GM12878 (cell line): ENCODE measurements around the gene GNA15. TPM values are rescaled to one million over a fixed set of nuclear protein-coding genes. Genes with fewer than 3 reads are reported as not detected.

Source experiments
- ATAC-seq: fragments of 200-7000 bp; cut with Tn5 transposase; 3 replicates; pipeline ENCODE4 v1.9.1; 2020; ENCODE audit warnings: mild to moderate bottlenecking, moderate library complexity
- BruUV-seq: library from RNA; stranded (reverse); fragments of 400-500 nt; replicated peaks from 2 replicates; lab custom pipeline; 2021; lab: Mats Ljungman, UMichigan
- CTCF ChIA-PET: fragments of 300-600 bp; sonication (Branson Sonifier 250); formaldehyde crosslinking; extraction: SDS; loops from one replicate; lab custom pipeline; 2021; ENCODE audit warnings: inconsistent platforms; lab: Yijun Ruan, JAX
- POLR2A ChIA-PET: fragments of 350-600 bp; formaldehyde crosslinking; extraction: SDS; loops from one replicate; lab custom pipeline; 2021; ENCODE audit warnings: inconsistent platforms; lab: Charles Lee
- RAD21 ChIA-PET: fragments of 300-600 bp; sonication (Branson Sonifier 250); formaldehyde crosslinking; loops from one replicate; lab custom pipeline; 2023; ENCODE audit warnings: antibody characterized with exemption; ENCODE audit not compliant: unreplicated experiment; lab: Charles Lee
- SMC1A ChIA-PET: fragments of 300-600 bp; sonication (Branson Sonifier 250); formaldehyde crosslinking; loops from one replicate; lab custom pipeline; 2023; ENCODE audit not compliant: unreplicated experiment, uncharacterized antibody; lab: Charles Lee
- DNase-seq: peaks from one replicate; pipeline ENCODE4 v3.0.0-alpha.2; 2011; ENCODE audit warnings: low read depth, low spot score
- FAIRE-seq: peaks from 3 replicates; lab custom pipeline; 2011; peaks lifted over from hg19 to GRCh38; lab: Jason Lieb, UNC
- H2AFZ ChIP-seq: 2 replicates; pipeline ENCODE4 v1.6.0; 2011; ENCODE audit warnings: low read depth, low read length, control low read depth; ENCODE audit not compliant: control insufficient read depth
- H3K27ac ChIP-seq: 2 replicates; pipeline ENCODE4 v1.5.1; 2011; ENCODE audit warnings: control low read depth; ENCODE audit not compliant: control insufficient read depth, insufficient read depth
- H3K27me3 ChIP-seq, 2 experiments: replicated peaks in 1 of 2; 2 replicates each; pipeline versions ENCODE4 v1.6.0 to v1.6.1; 2011; ENCODE audit warnings: low read length in 1 of 2; ENCODE audit not compliant: control insufficient read depth in 2 of 2, insufficient read depth in 2 of 2
- H3K36me3 ChIP-seq, 2 experiments: 2 replicates each; pipeline ENCODE4 v1.5.1; 2011; ENCODE audit warnings: low read length in 1 of 2; ENCODE audit not compliant: control insufficient read depth in 2 of 2, insufficient read depth in 2 of 2
- H3K4me1 ChIP-seq: 2 replicates; pipeline ENCODE4 v1.6.1; 2011; ENCODE audit warnings: mild to moderate bottlenecking, low read length, moderate library complexity, mixed read lengths; ENCODE audit not compliant: control insufficient read depth, insufficient read depth
- H3K4me2 ChIP-seq: 2 replicates; pipeline ENCODE4 v1.6.0; 2011; ENCODE audit warnings: control low read depth; ENCODE audit not compliant: control insufficient read depth, insufficient read depth
- H3K4me3 ChIP-seq: fragments of 200-600 bp; sonication (generic); 2 replicates; pipeline ENCODE4 v1.5.1; 2016
- H3K79me2 ChIP-seq: 2 replicates; pipeline ENCODE4 v1.6.0; 2011; ENCODE audit warnings: low read length; ENCODE audit not compliant: control insufficient read depth, insufficient read depth
- H3K9ac ChIP-seq: 2 replicates; pipeline ENCODE4 v1.8.0; 2011; ENCODE audit warnings: low read length, control low read depth, mixed read lengths; ENCODE audit not compliant: control insufficient read depth, insufficient read depth
- H3K9me3 ChIP-seq: replicated peaks from 3 replicates; pipeline ENCODE4 v1.5.1; 2011; ENCODE audit warnings: mild to moderate bottlenecking, low read length; ENCODE audit not compliant: control insufficient read depth, insufficient read depth
- H4K20me1 ChIP-seq: 2 replicates; pipeline ENCODE4 v1.6.0; 2011; ENCODE audit not compliant: control insufficient read depth, insufficient read depth
- MYC ChIP-seq: IDR thresholded peaks from 2 replicates; pipeline ENCODE4 v1.6.1; 2011; ENCODE audit warnings: mild to moderate bottlenecking, low read length, moderate library complexity, inconsistent platforms; ENCODE audit not compliant: insufficient read depth, insufficient replicate concordance, insufficient read length, severe bottlenecking
- NKRF ChIP-seq: fragments of 450-650 bp; conservative IDR thresholded peaks from 2 replicates; pipeline ENCODE4 v1.6.1; 2017; ENCODE audit warnings: mild to moderate bottlenecking, moderate library complexity
- YY1 ChIP-seq: IDR thresholded peaks from 2 replicates; pipeline ENCODE4 v1.6.1; 2011; ENCODE audit warnings: low read depth, mild to moderate bottlenecking, low read length
- WGBS: methylation state at CpG from one replicate; pipeline ENCODE4 v1.1.6; 2016; ENCODE audit warnings: low lambda C conversion rate; ENCODE audit not compliant: insufficient replicate concordance, insufficient coverage; ENCODE audit errors: missing lambda C conversion rate; 5-methylcytosine and 5-hydroxymethylcytosine counted together
- in situ Hi-C: fragments of 300-500 bp; cut with MboI; formaldehyde crosslinking; loops from 9 replicates; pipeline ENCODE4 v1.14.3; 2018; ENCODE audit warnings: mixed read lengths
- intact Hi-C: fragments of 100-400 bp; cut with micrococcal nuclease; formaldehyde crosslinking; loops from one replicate; pipeline ENCODE4 v1.14.2; 2022; ENCODE audit not compliant: unreplicated experiment
- polyA plus RNA-seq, 11 experiments: library from polyadenylated mRNA; depleted of rRNA in 4 of 11; unstranded in 6 of 11; stranded (reverse) in 5 of 11; fragments of >200 nt; fragmentation: Nextera tagmentation in 4 of 11; fragmentation: Illumina TruSeq in 1 of 11; extraction: Ambion mirVana in 4 of 11; extraction: Trizol in 1 of 11; gene quantifications; 1 replicate in 1 of 11; 2 replicates in 10 of 11; pipeline versions ENCODE4 v1.2.1 to v1.2.3, GENCODE V29; 2011 to 2016; ENCODE audit warnings: inconsistent platforms in 2 of 11, missing spikeins in 2 of 11, low read depth in 1 of 11
- total RNA-seq, 4 experiments: library from RNA; depleted of rRNA in 3 of 4; stranded (reverse); fragments of >200 nt in 3 of 4; fragmentation: Illumina TruSeq in 1 of 4; extraction: Trizol in 1 of 4; gene quantifications; 2 replicates each; pipeline versions ENCODE4 v1.2.1 to v1.2.3, GENCODE V29; 2013 to 2021

GNA15 gene
- total and polyA plus RNA-seq, 10 of the 15 experiments (the other 5 are each of a cell fraction or from before 2014, with no cell fraction given): 0.42 to 18.0 (median 9.4) TPM

- POLR2A ChIA-PET: no interaction called here
- BruUV-seq: no TSS peak
- peaks cover 17% of the 10 kb centered on the region for H3K4me1 ChIP-seq
- H3K4me3 ChIP-seq: no peak overlapping the region
- RAD21 ChIA-PET: no interaction called here
- H3K27me3 ChIP-seq: no peaks in the 10 kb centered on the region; a peak in 2 of 4 replicates
- intact Hi-C loops: no loop called here
- in situ Hi-C loops: loop anchor here (5.0 kb wide), 1 partner anchor 137 kb away; no protein-coding TSS in a partner anchor
- DNase-seq: no peak
- H3K4me2 ChIP-seq: peak overlapping the region; percentile 21; the same call in 1 of the 2 replicates
- FAIRE-seq: no peak
- H2AFZ ChIP-seq: no peak overlapping the region
- no peak for ATAC-seq
- no peaks in the 10 kb centered on the region for H4K20me1 ChIP-seq
- SMC1A ChIA-PET: no interaction called here
- CTCF ChIA-PET: interaction anchor here (0.6 to 1.5 kb wide), 4 partner anchors 9 to 24 kb away, joined by 3 to 7 read pairs (median 4); no protein-coding TSS in a partner anchor
- whole genome bisulfite sequencing: 86% methylated on average over 27 of the region's 29 CpGs
- H3K9me3 ChIP-seq: no peaks in the 10 kb centered on the region
- no peak overlapping the region for H3K27ac ChIP-seq
- no peak overlapping the region for H3K9ac ChIP-seq
- no peak for TF ChIP-seq YY1
- no peak for TF ChIP-seq NKRF
- TF ChIP-seq MYC: no peak
- no peaks in the 10 kb centered on the region for H3K36me3 ChIP-seq
- no peaks in the 10 kb centered on the region for H3K79me2 ChIP-seq
These were observed 36.3 kb upstream of the GNA15 start for GRCh38 chr19:3099347-3100145.
